HepG2 (cell line): ENCODE data around the gene FKBP8. TPM values are rescaled to one million over a fixed set of nuclear protein-coding genes. Genes with fewer than 3 reads are reported as not detected.

Source experiments
- BORCS8-MEF2B ChIP-seq: sonication (generic); formaldehyde crosslinking; IDR thresholded peaks from 2 replicates; pipeline ENCODE4 v1.8.0; 2022; ENCODE audit warnings: mild to moderate bottlenecking, missing genetic modification reagents
- FLYWCH1 ChIP-seq: sonication (generic); formaldehyde crosslinking; IDR thresholded peaks from 2 replicates; pipeline ENCODE4 v1.8.1; 2023; ENCODE audit warnings: mild to moderate bottlenecking, missing genetic modification reagents
- HIVEP1 ChIP-seq: sonication (generic); formaldehyde crosslinking; IDR thresholded peaks from 2 replicates; pipeline ENCODE4 v1.4.0; 2020; ENCODE audit warnings: mild to moderate bottlenecking, missing genetic modification reagents
- IKZF4 ChIP-seq: sonication (generic); formaldehyde crosslinking; IDR thresholded peaks from 2 replicates; pipeline ENCODE4 v1.5.1; 2020; ENCODE audit warnings: borderline replicate concordance, mild to moderate bottlenecking, low read depth, missing genetic modification reagents; ENCODE audit errors: not compliant biosample characterization
- NFE2L2 ChIP-seq: fragments of 150-350 bp; IDR thresholded peaks from 2 replicates; pipeline ENCODE4 v1.6.1; 2014; ENCODE audit warnings: low read length
- RFX3 ChIP-seq: IDR thresholded peaks from 2 replicates; pipeline ENCODE4 v1.6.1; 2016; ENCODE audit warnings: missing biosample characterization, missing genetic modification reagents
- RORA ChIP-seq: sonication (generic); formaldehyde crosslinking; IDR thresholded peaks from 2 replicates; pipeline ENCODE4 v1.5.0; 2020; ENCODE audit warnings: mild to moderate bottlenecking, missing genetic modification reagents, moderate library complexity
- XBP1 ChIP-seq: sonication (generic); formaldehyde crosslinking; IDR thresholded peaks from 2 replicates; pipeline ENCODE4 v1.5.0; 2020; ENCODE audit warnings: missing genetic modification reagents
- ZMYM2 ChIP-seq: sonication (generic); formaldehyde crosslinking; IDR thresholded peaks from 2 replicates; pipeline ENCODE4 v1.8.0; 2022; ENCODE audit warnings: mild to moderate bottlenecking, missing genetic modification reagents
- ZNF207 ChIP-seq: fragments of 450-650 bp; IDR thresholded peaks from 2 replicates; pipeline ENCODE4 v1.6.1; 2016; ENCODE audit warnings: antibody characterized with exemption, borderline replicate concordance
- ZNF260 ChIP-seq: sonication (generic); formaldehyde crosslinking; IDR thresholded peaks from 2 replicates; pipeline ENCODE4 v1.4.0; 2020; ENCODE audit warnings: missing genetic modification reagents, low read depth, mild to moderate bottlenecking, borderline replicate concordance
- ZNF484 ChIP-seq: sonication (generic); formaldehyde crosslinking; IDR thresholded peaks from 2 replicates; pipeline ENCODE4 v1.5.1; 2020; ENCODE audit warnings: mild to moderate bottlenecking, low read depth, missing genetic modification reagents, borderline replicate concordance
- ZNF550 ChIP-seq: sonication (generic); formaldehyde crosslinking; IDR thresholded peaks from 2 replicates; pipeline ENCODE4 v1.4.0; 2020; ENCODE audit warnings: mild to moderate bottlenecking, missing genetic modification reagents, borderline replicate concordance
- ZNF577 ChIP-seq: sonication (generic); formaldehyde crosslinking; IDR thresholded peaks from 2 replicates; pipeline ENCODE4 v1.4.0; 2020; ENCODE audit warnings: mild to moderate bottlenecking, low read depth, missing genetic modification reagents, borderline replicate concordance
- ZNF674 ChIP-seq: sonication (generic); formaldehyde crosslinking; IDR thresholded peaks from 2 replicates; pipeline ENCODE4 v1.5.0; 2020; ENCODE audit warnings: low read depth, mild to moderate bottlenecking, missing genetic modification reagents
- polyA plus RNA-seq, 8 experiments: library from polyadenylated mRNA; depleted of rRNA in 3 of 8; stranded (reverse) in 7 of 8; unstranded in 1 of 8; fragments of >200 nt; fragmentation: Illumina TruSeq in 4 of 8; extraction: Trizol in 4 of 8; gene quantifications; 2 replicates each; pipeline versions ENCODE4 v1.2.1 to v1.2.3, GENCODE V29; 2011 to 2016; ENCODE audit warnings: low read depth in 4 of 8, missing spikeins in 1 of 8, mixed read lengths in 1 of 8; ENCODE audit not compliant: insufficient read depth in 1 of 8
- total RNA-seq, 5 experiments: library from RNA; depleted of rRNA; stranded (reverse); fragments of >200 nt; fragmentation: Illumina TruSeq; extraction: Trizol; gene quantifications; 2 replicates each; pipeline ENCODE4 v1.2.3, GENCODE V29; 2016; ENCODE audit warnings: low read depth in 1 of 5
- TF ChIP-seq, protein P1 (sequence below): fragments of 450-650 bp; IDR thresholded peaks from 2 replicates; pipeline ENCODE4 v1.6.1; 2017; ENCODE audit warnings: mild to moderate bottlenecking
- TF ChIP-seq, protein P2 (sequence below): sonication (generic); formaldehyde crosslinking; IDR thresholded peaks from 2 replicates; pipeline ENCODE4 v1.5.0; 2020; ENCODE audit warnings: mild to moderate bottlenecking, missing genetic modification reagents, borderline replicate concordance
- TF ChIP-seq, protein P3 (sequence below): IDR thresholded peaks from 2 replicates; pipeline ENCODE4 v1.6.1; 2016; ENCODE audit warnings: mild to moderate bottlenecking
- TF ChIP-seq, protein P4 (sequence below): IDR thresholded peaks from 2 replicates; pipeline ENCODE4 v1.6.1; 2016; ENCODE audit warnings: missing biosample characterization, missing genetic modification reagents, low read depth

The FKBP8 gene
- total and polyA plus RNA-seq, 2 of the 13 experiments (the other 11 are each of a cell fraction or from before 2014, with no cell fraction given): 81.7 to 93.9 TPM

DNA sequence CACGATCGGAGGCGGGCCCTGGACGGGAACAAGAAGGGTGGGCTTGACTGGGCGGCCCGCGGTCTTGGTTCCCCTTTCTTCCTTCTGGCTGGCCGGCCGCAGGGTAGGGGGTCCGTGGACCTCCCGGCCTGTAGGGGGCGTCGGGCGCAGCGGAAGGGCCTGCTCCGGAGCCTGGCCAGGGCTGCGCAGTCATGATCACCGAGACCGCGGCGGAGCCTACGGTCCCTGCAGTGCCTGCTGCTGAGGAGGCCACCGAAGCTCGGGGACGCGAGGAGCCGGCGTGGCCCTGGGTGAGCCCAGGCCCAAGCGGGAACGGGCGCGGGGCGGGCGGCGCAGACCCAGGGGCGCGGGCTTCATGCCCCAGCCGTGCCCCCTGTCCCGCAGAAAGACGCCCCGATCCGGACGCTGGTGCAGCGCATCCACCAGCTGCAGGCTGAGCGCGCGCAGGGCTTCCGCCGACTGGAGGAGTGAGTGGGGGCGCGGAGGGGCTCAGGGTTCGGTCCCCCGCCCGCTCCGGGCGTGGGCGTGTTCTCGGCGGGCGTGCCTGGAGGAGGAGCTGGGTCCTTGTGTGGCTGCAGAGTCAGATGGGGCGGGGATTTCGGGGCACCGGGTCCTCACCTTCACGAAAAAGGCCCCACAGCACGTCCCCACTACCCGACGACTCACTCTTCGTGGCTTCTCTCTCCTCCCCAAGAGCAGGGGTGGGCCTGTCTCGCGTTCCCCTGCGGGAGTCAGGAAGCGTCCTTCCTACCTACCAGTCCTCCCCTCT lies 45.4 kb upstream of the FKBP8 start, which contains the start of gene REX1BD (continued):
- TF ChIP-seq, protein P1, sequence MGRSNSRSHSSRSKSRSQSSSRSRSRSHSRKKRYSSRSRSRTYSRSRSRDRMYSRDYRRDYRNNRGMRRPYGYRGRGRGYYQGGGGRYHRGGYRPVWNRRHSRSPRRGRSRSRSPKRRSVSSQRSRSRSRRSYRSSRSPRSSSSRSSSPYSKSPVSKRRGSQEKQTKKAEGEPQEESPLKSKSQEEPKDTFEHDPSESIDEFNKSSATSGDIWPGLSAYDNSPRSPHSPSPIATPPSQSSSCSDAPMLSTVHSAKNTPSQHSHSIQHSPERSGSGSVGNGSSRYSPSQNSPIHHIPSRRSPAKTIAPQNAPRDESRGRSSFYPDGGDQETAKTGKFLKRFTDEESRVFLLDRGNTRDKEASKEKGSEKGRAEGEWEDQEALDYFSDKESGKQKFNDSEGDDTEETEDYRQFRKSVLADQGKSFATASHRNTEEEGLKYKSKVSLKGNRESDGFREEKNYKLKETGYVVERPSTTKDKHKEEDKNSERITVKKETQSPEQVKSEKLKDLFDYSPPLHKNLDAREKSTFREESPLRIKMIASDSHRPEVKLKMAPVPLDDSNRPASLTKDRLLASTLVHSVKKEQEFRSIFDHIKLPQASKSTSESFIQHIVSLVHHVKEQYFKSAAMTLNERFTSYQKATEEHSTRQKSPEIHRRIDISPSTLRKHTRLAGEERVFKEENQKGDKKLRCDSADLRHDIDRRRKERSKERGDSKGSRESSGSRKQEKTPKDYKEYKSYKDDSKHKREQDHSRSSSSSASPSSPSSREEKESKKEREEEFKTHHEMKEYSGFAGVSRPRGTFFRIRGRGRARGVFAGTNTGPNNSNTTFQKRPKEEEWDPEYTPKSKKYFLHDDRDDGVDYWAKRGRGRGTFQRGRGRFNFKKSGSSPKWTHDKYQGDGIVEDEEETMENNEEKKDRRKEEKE: no peak
- no peak; the same call in 1 of the 2 replicates for TF ChIP-seq BORCS8-MEF2B (CRISPR knock-in tag)
- no peak for TF ChIP-seq ZMYM2 (CRISPR knock-in tag)
- no peak for TF ChIP-seq RFX3 (CRISPR knock-in tag)
- TF ChIP-seq NFE2L2: no peak
- TF ChIP-seq ZNF674: no peak
- no peak; the same call in 1 of the 2 replicates for TF ChIP-seq FLYWCH1 (CRISPR knock-in tag)
- TF ChIP-seq XBP1 (CRISPR knock-in tag): no peak
- no peak for TF ChIP-seq ZNF550
- peak; percentile 42 for TF ChIP-seq IKZF4 (CRISPR knock-in tag)
- TF ChIP-seq HIVEP1 (CRISPR knock-in tag): no peak
- TF ChIP-seq ZNF577 (CRISPR knock-in tag): 0 out of 2 replicates have a peak, but pooled peaks have one; percentile 63
- 0 out of 2 replicates have a peak, but pooled peaks have one; percentile 33 for TF ChIP-seq ZNF484 (CRISPR knock-in tag)
- no peak for TF ChIP-seq ZNF207
- TF ChIP-seq, protein P2, sequence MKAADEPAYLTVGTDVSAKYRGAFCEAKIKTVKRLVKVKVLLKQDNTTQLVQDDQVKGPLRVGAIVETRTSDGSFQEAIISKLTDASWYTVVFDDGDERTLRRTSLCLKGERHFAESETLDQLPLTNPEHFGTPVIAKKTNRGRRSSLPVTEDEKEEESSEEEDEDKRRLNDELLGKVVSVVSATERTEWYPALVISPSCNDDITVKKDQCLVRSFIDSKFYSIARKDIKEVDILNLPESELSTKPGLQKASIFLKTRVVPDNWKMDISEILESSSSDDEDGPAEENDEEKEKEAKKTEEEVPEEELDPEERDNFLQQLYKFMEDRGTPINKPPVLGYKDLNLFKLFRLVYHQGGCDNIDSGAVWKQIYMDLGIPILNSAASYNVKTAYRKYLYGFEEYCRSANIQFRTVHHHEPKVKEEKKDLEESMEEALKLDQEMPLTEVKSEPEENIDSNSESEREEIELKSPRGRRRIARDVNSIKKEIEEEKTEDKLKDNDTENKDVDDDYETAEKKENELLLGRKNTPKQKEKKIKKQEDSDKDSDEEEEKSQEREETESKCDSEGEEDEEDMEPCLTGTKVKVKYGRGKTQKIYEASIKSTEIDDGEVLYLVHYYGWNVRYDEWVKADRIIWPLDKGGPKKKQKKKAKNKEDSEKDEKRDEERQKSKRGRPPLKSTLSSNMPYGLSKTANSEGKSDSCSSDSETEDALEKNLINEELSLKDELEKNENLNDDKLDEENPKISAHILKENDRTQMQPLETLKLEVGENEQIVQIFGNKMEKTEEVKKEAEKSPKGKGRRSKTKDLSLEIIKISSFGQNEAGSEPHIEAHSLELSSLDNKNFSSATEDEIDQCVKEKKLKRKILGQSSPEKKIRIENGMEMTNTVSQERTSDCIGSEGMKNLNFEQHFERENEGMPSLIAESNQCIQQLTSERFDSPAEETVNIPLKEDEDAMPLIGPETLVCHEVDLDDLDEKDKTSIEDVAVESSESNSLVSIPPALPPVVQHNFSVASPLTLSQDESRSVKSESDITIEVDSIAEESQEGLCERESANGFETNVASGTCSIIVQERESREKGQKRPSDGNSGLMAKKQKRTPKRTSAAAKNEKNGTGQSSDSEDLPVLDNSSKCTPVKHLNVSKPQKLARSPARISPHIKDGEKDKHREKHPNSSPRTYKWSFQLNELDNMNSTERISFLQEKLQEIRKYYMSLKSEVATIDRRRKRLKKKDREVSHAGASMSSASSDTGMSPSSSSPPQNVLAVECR (CRISPR knock-in tag): peak; percentile 82; the same call in 1 of the 2 replicates
- TF ChIP-seq, protein P3, sequence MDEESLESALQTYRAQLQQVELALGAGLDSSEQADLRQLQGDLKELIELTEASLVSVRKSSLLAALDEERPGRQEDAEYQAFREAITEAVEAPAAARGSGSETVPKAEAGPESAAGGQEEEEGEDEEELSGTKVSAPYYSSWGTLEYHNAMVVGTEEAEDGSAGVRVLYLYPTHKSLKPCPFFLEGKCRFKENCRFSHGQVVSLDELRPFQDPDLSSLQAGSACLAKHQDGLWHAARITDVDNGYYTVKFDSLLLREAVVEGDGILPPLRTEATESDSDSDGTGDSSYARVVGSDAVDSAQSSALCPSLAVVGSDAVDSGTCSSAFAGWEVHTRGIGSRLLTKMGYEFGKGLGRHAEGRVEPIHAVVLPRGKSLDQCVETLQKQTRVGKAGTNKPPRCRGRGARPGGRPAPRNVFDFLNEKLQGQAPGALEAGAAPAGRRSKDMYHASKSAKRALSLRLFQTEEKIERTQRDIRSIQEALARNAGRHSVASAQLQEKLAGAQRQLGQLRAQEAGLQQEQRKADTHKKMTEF: peak; percentile 93
- TF ChIP-seq ZNF260: 0 out of 2 replicates have a peak, but pooled peaks have one; percentile 66
- no peak for TF ChIP-seq RORA (CRISPR knock-in tag)
- TF ChIP-seq, protein P4, sequence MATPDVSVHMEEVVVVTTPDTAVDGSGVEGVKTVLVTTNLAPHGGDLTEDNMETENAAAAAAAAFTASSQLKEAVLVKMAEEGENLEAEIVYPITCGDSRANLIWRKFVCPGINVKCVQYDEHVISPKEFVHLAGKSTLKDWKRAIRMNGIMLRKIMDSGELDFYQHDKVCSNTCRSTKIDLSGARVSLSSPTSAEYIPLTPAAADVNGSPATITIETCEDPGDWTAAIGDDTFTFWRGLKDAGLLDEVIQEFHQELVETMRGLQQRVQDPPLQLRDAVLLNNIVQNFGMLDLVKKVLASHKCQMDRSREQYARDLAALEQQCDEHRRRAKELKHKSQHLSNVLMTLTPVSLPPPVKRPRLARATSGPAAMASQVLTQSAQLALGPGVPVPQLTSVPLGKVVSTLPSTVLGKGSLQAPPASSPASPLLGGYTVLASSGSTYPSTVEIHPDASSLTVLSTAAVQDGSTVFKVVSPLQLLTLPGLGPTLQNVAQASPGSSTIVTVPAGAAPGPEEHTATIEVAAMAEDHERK (CRISPR knock-in tag): peak; percentile 18; the same call in 1 of the 2 replicates
